Chondrocyte (in vitro differentiated cells): ENCODE data around the gene ATG2B. TPM values are rescaled to one million over a fixed set of nuclear protein-coding genes. Genes with fewer than 3 reads are reported as not detected.
"Not testable (repeated sequence)": the region's sequence is repeated elsewhere in the genome, so short reads cannot be mapped to it uniquely, and the experiment has no call there.

Source experiments
- DNase-seq: peaks from one replicate; pipeline ENCODE4 v3.0.0; 2021; ENCODE audit warnings: mixed read lengths, low spot score
- H3K27ac Mint-ChIP-seq: one replicate; pipeline ENCODE4 v1.8.0; 2021; ENCODE audit warnings: mild to moderate bottlenecking, moderate library complexity, mixed read lengths; ENCODE audit not compliant: unreplicated experiment
- H3K27me3 Mint-ChIP-seq: 2 replicates; pipeline ENCODE4 v1.8.0; 2021; ENCODE audit warnings: low read depth, mixed read lengths
- H3K36me3 Mint-ChIP-seq: 2 replicates; pipeline ENCODE4 v1.8.0; 2021; ENCODE audit warnings: low read depth, mixed read lengths
- H3K4me1 Mint-ChIP-seq: 2 replicates; pipeline ENCODE4 v1.8.0; 2021; ENCODE audit warnings: low read depth, mild to moderate bottlenecking, mixed read lengths
- H3K4me3 Mint-ChIP-seq: one replicate; pipeline ENCODE4 v1.8.0; 2021; ENCODE audit warnings: mild to moderate bottlenecking, moderate library complexity, mixed read lengths; ENCODE audit not compliant: unreplicated experiment
- H3K9me3 Mint-ChIP-seq: 2 replicates; pipeline ENCODE4 v1.8.0; 2021; ENCODE audit warnings: low read depth, mixed read lengths
- CTCF ChIP-seq: fragments of 200-600 bp; sonication (generic); IDR thresholded peaks from 2 replicates; pipeline ENCODE4 v1.5.0; 2021; ENCODE audit warnings: antibody characterized with exemption, mild to moderate bottlenecking, moderate library complexity
- total RNA-seq: library from RNA; stranded (reverse); gene quantifications from 3 replicates; pipeline ENCODE4 v1.2.1, GENCODE V29; 2021

Gene ATG2B
- total RNA-seq, 1 donor from 2014 or later, result 17.0 TPM

GRCh38 chr14:96352708-96353107 is 10.4 kb downstream of the ATG2B start:
- no peak for DNase-seq

GRCh38 chr14:96351986-96352385 is 11.2 kb downstream of the ATG2B start:
- Mint-ChIP-seq H3K27ac (no peak overlapping the region), H3K36me3 (no peaks in the 10 kb centered on the region), H3K4me3 (no peak overlapping the region), H3K27me3 (no peaks in the 10 kb centered on the region), H3K4me1 (peaks cover 8% of the 10 kb centered on the region), H3K9me3 (peaks cover 3% of the 10 kb centered on the region)
- DNase-seq, result no peak
- TF ChIP-seq CTCF, result no peak

More at GRCh38 chr14:96352708-96353107, 10.4 kb downstream of the ATG2B start:
- no peak overlapping the region for H3K4me3 Mint-ChIP-seq
- peaks cover 3% of the 10 kb centered on the region for H3K9me3 Mint-ChIP-seq
- H3K27ac Mint-ChIP-seq, result no peak overlapping the region
- TF ChIP-seq CTCF, result no peak
- no peaks in the 10 kb centered on the region for H3K27me3 Mint-ChIP-seq
- peaks cover 8% of the 10 kb centered on the region for H3K4me1 Mint-ChIP-seq
- H3K36me3 Mint-ChIP-seq, result no peaks in the 10 kb centered on the region

- TF ChIP-seq CTCF, result no peak
- no peaks in the 10 kb centered on the region for H3K27me3 Mint-ChIP-seq
- H3K27ac Mint-ChIP-seq, result no peak overlapping the region
- no peaks in the 10 kb centered on the region for H3K36me3 Mint-ChIP-seq
- DNase-seq, result no peak
- H3K4me3 Mint-ChIP-seq, result no peak overlapping the region
- peaks cover 11% of the 10 kb centered on the region for H3K4me1 Mint-ChIP-seq
- H3K9me3 Mint-ChIP-seq, result peaks cover under 1% of the 10 kb centered on the region
Observed at GRCh38 chr14:96349286-96350075, 13.7 kb downstream of the ATG2B start.

- H3K36me3 Mint-ChIP-seq, H3K27ac Mint-ChIP-seq, H3K4me3 Mint-ChIP-seq, H3K27me3 Mint-ChIP-seq, H3K9me3 Mint-ChIP-seq, DNase-seq: not testable (repeated sequence)
- H3K4me1 Mint-ChIP-seq, result peaks cover 19% of the 10 kb centered on the region
Observed at GRCh38 chr14:96347957-96348356, 15.2 kb downstream of the ATG2B start.

- TF ChIP-seq CTCF, result no peak
- no peak for DNase-seq
- Mint-ChIP-seq H3K27me3 (no peaks in the 10 kb centered on the region), H3K4me1 (peaks cover 16% of the 10 kb centered on the region), H3K27ac (no peak overlapping the region), H3K36me3 (peaks cover 1% of the 10 kb centered on the region), H3K9me3 (no peaks in the 10 kb centered on the region), H3K4me3 (no peak overlapping the region)
Observed at GRCh38 chr14:96345669-96346068, 17.5 kb downstream of the ATG2B start.

GRCh38 chr14:96341323-96341722 is 21.8 kb downstream of the ATG2B start:
- Mint-ChIP-seq H3K4me3 (no peak overlapping the region), H3K27ac (no peak overlapping the region), H3K4me1 (peaks cover 20% of the 10 kb centered on the region), H3K27me3 (no peaks in the 10 kb centered on the region), H3K9me3 (peaks cover 5% of the 10 kb centered on the region), H3K36me3 (peaks cover 15% of the 10 kb centered on the region)
- DNase-seq, result no peak
- no peak for TF ChIP-seq CTCF
